Measurements from ENCODE around the gene TMEM54.

DNA sequence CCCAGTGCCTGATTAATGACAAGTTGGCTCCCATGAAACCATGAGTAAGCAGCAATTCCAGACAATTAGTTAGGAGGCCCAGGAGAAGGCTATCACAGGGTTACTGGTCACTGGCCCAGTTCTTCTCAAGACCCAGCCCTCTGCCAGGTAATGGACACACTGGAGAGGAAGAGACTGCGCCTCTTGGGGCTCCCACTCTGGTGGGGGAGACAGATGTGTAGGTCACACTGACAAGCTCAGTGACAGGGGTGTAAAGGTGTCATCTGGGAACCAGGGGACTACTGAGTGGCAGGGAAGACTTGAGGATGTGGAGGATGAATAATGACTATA lies 10.0 kb downstream of the TMEM54 start:
- TF ChIP-seq, protein P1, sequence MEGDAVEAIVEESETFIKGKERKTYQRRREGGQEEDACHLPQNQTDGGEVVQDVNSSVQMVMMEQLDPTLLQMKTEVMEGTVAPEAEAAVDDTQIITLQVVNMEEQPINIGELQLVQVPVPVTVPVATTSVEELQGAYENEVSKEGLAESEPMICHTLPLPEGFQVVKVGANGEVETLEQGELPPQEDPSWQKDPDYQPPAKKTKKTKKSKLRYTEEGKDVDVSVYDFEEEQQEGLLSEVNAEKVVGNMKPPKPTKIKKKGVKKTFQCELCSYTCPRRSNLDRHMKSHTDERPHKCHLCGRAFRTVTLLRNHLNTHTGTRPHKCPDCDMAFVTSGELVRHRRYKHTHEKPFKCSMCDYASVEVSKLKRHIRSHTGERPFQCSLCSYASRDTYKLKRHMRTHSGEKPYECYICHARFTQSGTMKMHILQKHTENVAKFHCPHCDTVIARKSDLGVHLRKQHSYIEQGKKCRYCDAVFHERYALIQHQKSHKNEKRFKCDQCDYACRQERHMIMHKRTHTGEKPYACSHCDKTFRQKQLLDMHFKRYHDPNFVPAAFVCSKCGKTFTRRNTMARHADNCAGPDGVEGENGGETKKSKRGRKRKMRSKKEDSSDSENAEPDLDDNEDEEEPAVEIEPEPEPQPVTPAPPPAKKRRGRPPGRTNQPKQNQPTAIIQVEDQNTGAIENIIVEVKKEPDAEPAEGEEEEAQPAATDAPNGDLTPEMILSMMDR (IDR thresholded peaks at IDR 0.05; ENCODE audit: low read length): no peak
- TF ChIP-seq EZH2 (optimal IDR thresholded peaks at IDR 0.05; ENCODE audit: low read depth, low read length) (no peak), EZH2phosphoT487 (IDR thresholded peaks at IDR 0.05; ENCODE audit: low read length) (no peak)

Measured in MM.1S (cell line).